Right lobe of liver (tissue), 6 donors: ENCODE data around the gene CCDC102A. TPM values are rescaled to one million over a fixed set of nuclear protein-coding genes. Genes with fewer than 3 reads are reported as not detected.

Experiments used
- ATAC-seq, 4 donors: fragments of 200-7000 bp; cut with Tn5 transposase; one replicate each; pipeline ENCODE4 v1.9.1; 2020; ENCODE audit warnings: mild to moderate bottlenecking in 4 of 4, moderate library complexity in 4 of 4
- DNase-seq, 3 donors: peaks; one replicate each; pipeline ENCODE4 v3.0.0-alpha.2; 2020
- H3K27ac ChIP-seq, 3 donors: fragments of 200-600 bp; one replicate each; pipeline ENCODE4 v1.8.0; 2022
- H3K27me3 ChIP-seq, 2 donors: fragments of 200-600 bp; one replicate each; pipeline ENCODE4 v1.8.0; 2022
- H3K36me3 ChIP-seq, 4 donors: fragments of 200-600 bp; sonication (generic) in 1 of 4; one replicate each; pipeline versions ENCODE4 v1.5.1 to v1.8.0; 2017 to 2022; ENCODE audit warnings: control low read depth in 1 of 4
- H3K4me1 ChIP-seq, 4 donors: fragments of 200-600 bp; sonication (generic) in 1 of 4; one replicate each; pipeline versions ENCODE4 v1.5.1 to v1.8.0; 2017 to 2022; ENCODE audit warnings: control low read depth in 1 of 4
- H3K4me3 ChIP-seq, 3 donors: fragments of 200-600 bp; one replicate each; pipeline ENCODE4 v1.8.0; 2022
- H3K9me3 ChIP-seq, 4 donors: fragments of 200-600 bp; sonication (generic) in 1 of 4; one replicate each; pipeline versions ENCODE4 v1.5.1 to v1.8.0; 2017 to 2022; ENCODE audit warnings: control low read depth in 1 of 4
- CTCF ChIP-seq, 4 donors: fragments of 200-600 bp in 3 of 4; fragments of 450-650 bp in 1 of 4; IDR thresholded peaks; one replicate each; pipeline versions ENCODE4 v1.5.1 to v1.8.0; 2016 to 2022; ENCODE audit warnings: antibody characterized with exemption in 4 of 4, mild to moderate bottlenecking in 2 of 4
- POLR2A ChIP-seq: fragments of 450-650 bp; IDR thresholded peaks from one replicate; pipeline ENCODE4 v1.6.1; 2017; ENCODE audit warnings: antibody characterized with exemption, mild to moderate bottlenecking
- WGBS: methylation state at CpG from one replicate; pipeline ENCODE4 v1.1.6; 2018; ENCODE audit warnings: low coverage, low lambda C conversion rate; ENCODE audit not compliant: insufficient coverage; ENCODE audit errors: missing lambda C conversion rate; 5-methylcytosine and 5-hydroxymethylcytosine counted together
- intact Hi-C, 2 donors: fragments of 100-400 bp; cut with DNase I; formaldehyde crosslinking; loops; one replicate each; pipeline versions ENCODE4 v1.11.2 to v1.14.1; 2022
- total RNA-seq, 6 experiments: library from RNA; depleted of rRNA in 2 of 6; stranded (reverse); fragments of >200 nt in 2 of 6; fragmentation: NEBNext Ultra II Directional in 3 of 6; extraction: Animal tissue kit (Norgen Biotek cat#: 25700) in 3 of 6; gene quantifications; one replicate each; pipeline versions ENCODE4 v1.1.0 to v1.2.4, GENCODE V29; 2016 to 2023
- donor health status: DM: no; HTN: yes; CAD: no.
- donor health status: DM: no; HTN: no; CAD: no.
- donor health status: DM: no; HTN: no; CAD: no.
- donor health status: DM: no; HTN: yes; CAD: no.
- donor health status: DM: no; HTN: yes; CAD: no.

Gene CCDC102A
- total RNA-seq, 6 experiments from 2014 or later, result 0.97 to 1.9 (median 1.2) TPM

- H3K27ac ChIP-seq, result no peak overlapping the region
- H3K9me3 ChIP-seq, result no peaks in the 10 kb centered on the region
- no peaks in the 10 kb centered on the region for H3K36me3 ChIP-seq
- DNase-seq (peak in 1 of 3 donors; percentile 33), ATAC-seq (no peak)
- H3K4me1 ChIP-seq, result peaks cover 0 to 23% (median 11%) of the 10 kb centered on the region in 4 donors
- no peaks in the 10 kb centered on the region for H3K27me3 ChIP-seq
- TF ChIP-seq CTCF (IDR thresholded peaks at IDR 0.05) (no peak), POLR2A (no peak)
- intact Hi-C loops, result no loop called here
- peak overlapping the region in 1 of 3 donors; percentile 95 for H3K4me3 ChIP-seq
- WGBS, result 94% methylated on average over 7 of the region's 8 CpGs
These were observed 51.8 kb downstream of the CCDC102A start for GRCh38 chr16:57484515-57485005.

- ATAC-seq (no peak), DNase-seq (peak in 1 of 3 donors; percentile 49)
- no peak overlapping the region for H3K27ac ChIP-seq
- H3K4me1 ChIP-seq, result peaks cover 0 to 29% (median 14%) of the 10 kb centered on the region in 4 donors
- WGBS, result no CpG with 5 or more reads among the region's 19 CpGs
- intact Hi-C loops, result no loop called here
- H3K36me3 ChIP-seq, result no peaks in the 10 kb centered on the region
- H3K27me3 ChIP-seq, result no peaks in the 10 kb centered on the region
- TF ChIP-seq POLR2A, result no peak
- H3K9me3 ChIP-seq, result no peaks in the 10 kb centered on the region
- no peak overlapping the region for H3K4me3 ChIP-seq
These were observed 52.5 kb downstream of the CCDC102A start for GRCh38 chr16:57483725-57484514.

- no peaks in the 10 kb centered on the region for H3K27me3 ChIP-seq
- no peaks in the 10 kb centered on the region for H3K9me3 ChIP-seq
- 57% methylated on average over 4 of the region's 14 CpGs for WGBS
- no peak for TF ChIP-seq CTCF (IDR thresholded peaks at IDR 0.05)
- no peak for TF ChIP-seq POLR2A
- intact Hi-C loops, result no loop called here
- DNase-seq, result peak in 1 of 3 donors; percentile 42
- H3K27ac ChIP-seq, result no peak overlapping the region
- ATAC-seq, result no peak
- H3K4me3 ChIP-seq, result no peak overlapping the region
- peaks cover 0 to 38% (median 18%) of the 10 kb centered on the region in 4 donors for H3K4me1 ChIP-seq
- H3K36me3 ChIP-seq, result no peaks in the 10 kb centered on the region
These were observed 53.4 kb downstream of the CCDC102A start for GRCh38 chr16:57482845-57483545.

GRCh38 chr16:57481421-57481820, 55.0 kb downstream of the CCDC102A start:
- Histone ChIP-seq H3K36me3 (no peaks in the 10 kb centered on the region), H3K27me3 (no peaks in the 10 kb centered on the region), H3K4me3 (no peak overlapping the region), H3K27ac (no peak overlapping the region), H3K4me1 (peaks cover 0 to 50% (median 18%) of the 10 kb centered on the region in 4 donors), H3K9me3 (no peaks in the 10 kb centered on the region)
- no peak for TF ChIP-seq POLR2A
- TF ChIP-seq CTCF (IDR thresholded peaks at IDR 0.05), result no peak
- ATAC-seq (no peak), DNase-seq (no peak)
- WGBS, result 90% methylated on average over 2 of the region's 4 CpGs
- intact Hi-C loops, result no loop called here

- H3K27ac ChIP-seq, result peak overlapping the region in 2 of 3 donors; percentile 57 to 74
- intact Hi-C loops, result no loop called here
- TF ChIP-seq CTCF (IDR thresholded peaks at IDR 0.05), result no peak
- TF ChIP-seq POLR2A, result no peak
- DNase-seq (no peak), ATAC-seq (no peak)
- no peaks in the 10 kb centered on the region for H3K36me3 ChIP-seq
- H3K9me3 ChIP-seq, result no peaks in the 10 kb centered on the region
- no CpG with 5 or more reads among the region's 6 CpGs for WGBS
- H3K27me3 ChIP-seq, result no peaks in the 10 kb centered on the region
- H3K4me1 ChIP-seq, result peaks cover 0 to 53% (median 18%) of the 10 kb centered on the region in 4 donors
- H3K4me3 ChIP-seq, result no peak overlapping the region
These were observed 55.6 kb downstream of the CCDC102A start for GRCh38 chr16:57480754-57481230.
